DND-41 (cell line): ENCODE results near the gene RHOA.

Source experiments
- CTCF ChIP-seq: IDR thresholded peaks from 2 replicates; pipeline ENCODE4 v1.5.1; 2012; ENCODE audit warnings: borderline replicate concordance, low read length, moderate library complexity, mild to moderate bottlenecking; ENCODE audit not compliant: poor library complexity, severe bottlenecking; ENCODE audit errors: extremely low read depth
- EZH2 ChIP-seq: IDR thresholded peaks from 3 replicates; pipeline ENCODE4 v1.6.1; 2012; ENCODE audit warnings: borderline replicate concordance, low read depth, mild to moderate bottlenecking, moderate library complexity, low read length, inconsistent platforms; ENCODE audit not compliant: severe bottlenecking

DNA sequence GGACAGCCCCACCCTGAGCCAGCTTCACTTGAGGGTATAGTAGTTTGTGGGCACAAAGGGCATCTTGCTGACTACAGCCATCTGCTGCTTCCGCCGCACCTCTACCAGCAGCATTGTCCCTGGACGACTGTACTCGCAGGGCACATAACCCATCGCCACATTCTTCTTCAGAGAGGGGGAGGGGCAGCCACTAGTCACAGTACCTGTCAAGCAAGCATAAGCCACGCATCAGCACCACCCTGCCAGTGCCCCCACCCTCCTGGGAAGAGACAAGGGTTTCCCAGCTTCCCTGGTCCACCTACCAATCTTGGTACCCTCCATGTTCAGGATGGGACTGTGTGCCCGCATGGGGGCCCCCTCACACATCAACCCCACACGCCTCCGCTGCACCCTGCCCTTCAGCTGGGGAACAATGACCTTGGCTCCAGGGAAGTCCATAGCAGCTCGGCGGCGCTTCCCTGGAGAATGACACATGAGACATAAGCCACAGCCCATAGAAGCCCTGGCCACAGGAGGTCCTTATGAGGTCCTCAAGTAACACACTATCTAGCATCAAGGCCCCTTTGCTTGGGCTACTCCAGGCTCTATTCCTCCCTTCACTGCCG is 5.8 kb upstream of the RHOA start:
- no peak for TF ChIP-seq EZH2
- TF ChIP-seq CTCF: no peak
